Measurements from ENCODE around the gene AKAP5. TPM values are rescaled to one million over a fixed set of nuclear protein-coding genes. Genes with fewer than 3 reads are reported as not detected.

The AKAP5 gene
- total RNA-seq, 1 experiment from 2014 or later: 3.0 TPM

- TF ChIP-seq USF2 (CRISPR knock-in tag; IDR thresholded peaks at IDR 0.05) (no peak), AR (CRISPR knock-in tag; IDR thresholded peaks at IDR 0.05) (no peak), NFE2L1 (CRISPR knock-in tag; IDR thresholded peaks at IDR 0.05) (no peak), FOXK1 (CRISPR knock-in tag; IDR thresholded peaks at IDR 0.05) (no peak)
Observed at GRCh38 chr14:64442300-64442988, 22.9 kb upstream of the AKAP5 start (continued).

- Mint-ChIP-seq H3K9me3 (no peaks in the 10 kb centered on the region), H3K27ac (peak overlapping the region; percentile 58; the same call in 1 of the 2 replicates), H3K4me1 (no peaks in the 10 kb centered on the region), H3K27me3 (ENCODE audit: low read depth) (no peaks in the 10 kb centered on the region), H3K36me3 (peaks cover 70% of the 10 kb centered on the region), H3K4me3 (no peak overlapping the region)
- POLR2A ChIA-PET: no interaction called here
- no peak for TF ChIP-seq ZNF138 (CRISPR knock-in tag; conservative IDR thresholded peaks at IDR 0.05)
- no peak for TF ChIP-seq FOXP1 (CRISPR knock-in tag; IDR thresholded peaks at IDR 0.05; ENCODE audit: borderline replicate concordance)
- TF ChIP-seq KAT7 (CRISPR knock-in tag; IDR thresholded peaks at IDR 0.05; ENCODE audit: borderline replicate concordance): no peak
- ATAC-seq: no peak
- DNase-seq (ENCODE audit: low spot score): no peak
- CTCF ChIA-PET: interaction anchor here (1.1 kb wide), 1 partner anchor 14 kb away, joined by 3 read pairs; no protein-coding TSS in a partner anchor
Observed at GRCh38 chr14:64444140-64444539, 21.2 kb upstream of the AKAP5 start.

GRCh38 chr14:64444984-64445845, 20.1 kb upstream of the AKAP5 start:
- ATAC-seq: no peak
- H3K4me1 Mint-ChIP-seq: no peaks in the 10 kb centered on the region
- H3K4me3 Mint-ChIP-seq: no peak overlapping the region
- CTCF ChIA-PET: interaction anchor here (1.7 kb wide), 1 partner anchor 101 kb away, joined by 5 read pairs; no protein-coding TSS in a partner anchor
- H3K9me3 Mint-ChIP-seq: no peaks in the 10 kb centered on the region
- no peak overlapping the region; the same call in 1 of the 2 replicates for H3K27ac Mint-ChIP-seq
- POLR2A ChIA-PET: no interaction called here
- no peak for DNase-seq (ENCODE audit: low spot score)
- peaks cover 72% of the 10 kb centered on the region for H3K36me3 Mint-ChIP-seq
- no peaks in the 10 kb centered on the region for H3K27me3 Mint-ChIP-seq (ENCODE audit: low read depth)
- TF ChIP-seq ZNF416 (CRISPR knock-in tag; IDR thresholded peaks at IDR 0.05) (no peak), ATF3 (CRISPR knock-in tag; conservative IDR thresholded peaks at IDR 0.05) (no peak), RORB (CRISPR knock-in tag; IDR thresholded peaks at IDR 0.05) (no peak), ZMAT4 (CRISPR knock-in tag; IDR thresholded peaks at IDR 0.05) (no peak), NFATC4 (CRISPR knock-in tag; IDR thresholded peaks at IDR 0.05) (no peak), FOXP4 (CRISPR knock-in tag; IDR thresholded peaks at IDR 0.05) (no peak), ZNF671 (CRISPR knock-in tag; IDR thresholded peaks at IDR 0.05) (no peak), SMAD4 (CRISPR knock-in tag; IDR thresholded peaks at IDR 0.05) (no peak), GRHL2 (CRISPR knock-in tag; IDR thresholded peaks at IDR 0.05; ENCODE audit: insufficient replicate concordance, severe bottlenecking) (no peak), MYBL2 (CRISPR knock-in tag; IDR thresholded peaks at IDR 0.05) (no peak), ZNF317 (CRISPR knock-in tag; IDR thresholded peaks at IDR 0.05; ENCODE audit: borderline replicate concordance, low read depth) (no peak), ZBTB43 (CRISPR knock-in tag; IDR thresholded peaks at IDR 0.05) (no peak), ZNF281 (CRISPR knock-in tag; IDR thresholded peaks at IDR 0.05) (no peak), ETV6 (CRISPR knock-in tag; IDR thresholded peaks at IDR 0.05) (no peak)
